Smooth muscle cell (in vitro differentiated cells): ENCODE measurements around the gene SLC6A20. TPM values are rescaled to one million over a fixed set of nuclear protein-coding genes. Genes with fewer than 3 reads are reported as not detected.

Source experiments
- DNase-seq: peaks from one replicate; lab custom pipeline; 2025; ENCODE audit not compliant: unreplicated experiment; lab: John Stamatoyannopoulos, UW
- H2AFZ ChIP-seq: fragments of 200-600 bp; sonication (generic); 2 replicates; pipeline ENCODE4 v1.6.0; 2016; ENCODE audit warnings: antibody characterized with exemption, low read depth, mild to moderate bottlenecking
- H3F3A ChIP-seq: fragments of 200-600 bp; sonication (generic); 2 replicates; pipeline ENCODE4 v1.6.0; 2017; ENCODE audit warnings: antibody characterized with exemption, low read depth
- H3K27ac ChIP-seq: fragments of 200-600 bp; sonication (generic); 2 replicates; pipeline ENCODE4 v1.5.1; 2016; ENCODE audit warnings: low read depth, mild to moderate bottlenecking
- H3K27me3 ChIP-seq: fragments of 200-600 bp; sonication (generic); 2 replicates; pipeline ENCODE4 v1.6.1; 2016; ENCODE audit warnings: low read depth, mild to moderate bottlenecking
- H3K36me3 ChIP-seq: fragments of 200-600 bp; sonication (generic); 2 replicates; pipeline ENCODE4 v1.5.1; 2016; ENCODE audit warnings: low read depth
- H3K4me1 ChIP-seq: fragments of 200-600 bp; sonication (generic); 2 replicates; pipeline ENCODE4 v1.5.1; 2016; ENCODE audit warnings: low read depth
- H3K4me2 ChIP-seq: fragments of 200-600 bp; sonication (generic); 2 replicates; pipeline ENCODE4 v1.6.0; 2016; ENCODE audit warnings: mild to moderate bottlenecking
- H3K4me3 ChIP-seq: fragments of 200-600 bp; sonication (generic); 2 replicates; pipeline ENCODE4 v1.5.1; 2016; ENCODE audit warnings: mild to moderate bottlenecking
- H3K79me2 ChIP-seq: fragments of 200-600 bp; sonication (generic); 2 replicates; pipeline ENCODE4 v1.6.0; 2016; ENCODE audit warnings: low read depth, mild to moderate bottlenecking
- H3K9ac ChIP-seq: fragments of 200-600 bp; sonication (generic); 2 replicates; pipeline ENCODE4 v1.6.0; 2016; ENCODE audit warnings: low read depth
- H3K9me3 ChIP-seq: fragments of 200-600 bp; sonication (generic); replicated peaks from 2 replicates; pipeline ENCODE4 v1.5.1; 2016; ENCODE audit warnings: low read depth
- H4K20me1 ChIP-seq: fragments of 200-600 bp; sonication (generic); 2 replicates; pipeline ENCODE4 v1.6.0; 2016; ENCODE audit warnings: low read depth
- CTCF ChIP-seq: fragments of 200-600 bp; sonication (generic); IDR thresholded peaks from 2 replicates; pipeline ENCODE4 v1.5.1; 2017; ENCODE audit warnings: borderline replicate concordance, mild to moderate bottlenecking, antibody characterized with exemption; ENCODE audit not compliant: insufficient read depth, poor library complexity, severe bottlenecking
- WGBS: methylation state at CpG from one replicate; pipeline ENCODE4 v1.1.7; 2016; ENCODE audit warnings: low lambda C conversion rate; 5-methylcytosine and 5-hydroxymethylcytosine counted together
- polyA plus RNA-seq: library from polyadenylated mRNA; unstranded; fragments of >200 nt; fragmentation: Nextera tagmentation; extraction: Ambion mirVana; gene quantifications from 2 replicates; pipeline ENCODE4 v1.2.1, GENCODE V29; 2016
- total RNA-seq: library from RNA; depleted of rRNA; stranded (reverse); fragments of >200 nt; gene quantifications from 2 replicates; pipeline ENCODE4 v1.2.3, GENCODE V29; 2014

SLC6A20 gene
- total and polyA plus RNA-seq, 2 experiments from 2014 or later: 0.10 to 0.49 TPM

DNA sequence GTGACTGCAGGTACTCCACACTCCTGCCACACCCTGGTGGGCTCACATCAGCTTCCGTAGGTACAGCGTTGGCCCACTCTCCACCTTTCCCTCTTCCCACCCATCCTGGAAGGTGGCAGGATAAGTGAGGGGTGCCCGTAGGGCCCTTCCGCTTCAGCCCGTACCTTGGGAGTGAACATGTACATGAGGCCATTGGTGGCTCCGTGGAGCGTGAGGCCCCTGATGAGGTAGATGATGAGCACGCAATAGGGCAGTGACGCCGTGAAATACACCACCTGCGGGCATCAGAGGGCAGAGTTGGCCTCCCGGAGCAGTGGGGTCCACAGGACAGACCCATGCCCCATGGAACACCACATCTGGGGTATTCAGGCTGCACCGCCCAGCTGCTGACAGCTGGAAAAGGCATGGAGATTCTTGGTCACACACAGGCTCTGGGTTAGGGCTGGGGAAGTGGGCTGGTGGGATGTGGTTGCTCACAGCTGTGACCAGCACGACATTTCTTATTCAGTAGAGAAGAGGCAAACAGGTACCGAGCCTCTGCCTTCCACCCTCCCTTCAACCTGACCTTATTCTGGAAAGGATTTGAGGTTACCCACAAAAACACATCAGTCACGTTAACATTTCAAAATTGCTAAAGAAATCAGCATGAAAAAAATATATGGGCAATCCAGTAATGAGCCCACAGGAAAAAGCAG lies 23.8 kb downstream of the SLC6A20 start:
- Histone ChIP-seq H4K20me1 (no peaks in the 10 kb centered on the region), H3K4me1 (no peaks in the 10 kb centered on the region), H3K4me2 (no peak overlapping the region), H3K9me3 (no peaks in the 10 kb centered on the region), H3K36me3 (no peaks in the 10 kb centered on the region), H3F3A (no peaks in the 10 kb centered on the region), H3K4me3 (no peak overlapping the region), H2AFZ (no peak overlapping the region), H3K27me3 (peaks cover 18% of the 10 kb centered on the region), H3K27ac (no peak overlapping the region), H3K9ac (no peak overlapping the region), H3K79me2 (no peaks in the 10 kb centered on the region)
- DNase-seq: no peak
- TF ChIP-seq CTCF: no peak
- 91% methylated on average over 15 of the region's 16 CpGs for WGBS

GRCh38 chr3:45771831-45772230 lies 24.5 kb downstream of the SLC6A20 start:
- 92% methylated on average over 5 of the region's 5 CpGs for WGBS
- no peaks in the 10 kb centered on the region for H3K79me2 ChIP-seq
- H3K4me2 ChIP-seq: no peak overlapping the region
- TF ChIP-seq CTCF: no peak
- no peaks in the 10 kb centered on the region for H3F3A ChIP-seq
- no peak overlapping the region for H2AFZ ChIP-seq
- no peaks in the 10 kb centered on the region for H4K20me1 ChIP-seq
- H3K4me3 ChIP-seq: no peak overlapping the region
- no peak for DNase-seq
- H3K9me3 ChIP-seq: no peaks in the 10 kb centered on the region
- H3K27ac ChIP-seq: no peak overlapping the region
- peaks cover 18% of the 10 kb centered on the region for H3K27me3 ChIP-seq
- no peak overlapping the region for H3K9ac ChIP-seq
- no peaks in the 10 kb centered on the region for H3K4me1 ChIP-seq
- no peaks in the 10 kb centered on the region for H3K36me3 ChIP-seq

DNA sequence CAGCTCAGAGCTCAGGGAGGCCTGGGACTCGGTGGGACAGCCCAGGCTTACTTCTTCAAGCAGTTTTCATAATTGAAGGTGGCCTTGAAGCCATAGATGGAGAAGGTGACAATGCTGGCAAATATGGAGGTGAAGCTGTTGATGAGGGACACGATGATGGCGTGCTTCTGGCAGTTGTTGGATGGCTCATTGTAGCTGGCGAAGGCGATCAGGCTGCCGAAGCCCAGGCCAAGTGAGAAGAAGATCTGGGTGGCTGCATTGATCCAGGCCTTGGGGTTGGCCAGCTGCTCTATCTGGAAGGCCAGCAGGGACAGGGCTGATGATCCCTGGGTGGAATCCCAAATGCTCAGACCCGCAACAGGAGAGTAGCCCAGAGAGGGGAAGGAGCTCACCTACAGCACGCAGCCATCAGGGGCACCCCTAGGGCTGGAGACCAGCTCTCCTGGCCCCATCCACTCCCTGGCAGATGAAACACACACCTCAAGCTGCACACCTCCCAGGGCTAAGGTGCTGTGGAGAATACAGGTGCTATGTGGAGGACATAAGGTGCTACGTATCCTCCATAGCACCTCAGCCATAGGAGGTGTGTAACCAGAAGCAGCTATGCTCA lies 25.1 kb downstream of the SLC6A20 start:
- H4K20me1 ChIP-seq: no peaks in the 10 kb centered on the region
- H3K27ac ChIP-seq: no peak overlapping the region
- no peaks in the 10 kb centered on the region for H3K79me2 ChIP-seq
- no peaks in the 10 kb centered on the region for H3K4me1 ChIP-seq
- H3K9me3 ChIP-seq: no peaks in the 10 kb centered on the region
- WGBS: 95% methylated on average over 8 of the region's 9 CpGs
- H3K9ac ChIP-seq: no peak overlapping the region
- no peak for TF ChIP-seq CTCF
- no peak overlapping the region for H3K4me2 ChIP-seq
- H3K27me3 ChIP-seq: peaks cover 18% of the 10 kb centered on the region
- no peaks in the 10 kb centered on the region for H3K36me3 ChIP-seq
- no peak for DNase-seq
- H3F3A ChIP-seq: no peaks in the 10 kb centered on the region
- H3K4me3 ChIP-seq: no peak overlapping the region
- H2AFZ ChIP-seq: no peak overlapping the region

DNA sequence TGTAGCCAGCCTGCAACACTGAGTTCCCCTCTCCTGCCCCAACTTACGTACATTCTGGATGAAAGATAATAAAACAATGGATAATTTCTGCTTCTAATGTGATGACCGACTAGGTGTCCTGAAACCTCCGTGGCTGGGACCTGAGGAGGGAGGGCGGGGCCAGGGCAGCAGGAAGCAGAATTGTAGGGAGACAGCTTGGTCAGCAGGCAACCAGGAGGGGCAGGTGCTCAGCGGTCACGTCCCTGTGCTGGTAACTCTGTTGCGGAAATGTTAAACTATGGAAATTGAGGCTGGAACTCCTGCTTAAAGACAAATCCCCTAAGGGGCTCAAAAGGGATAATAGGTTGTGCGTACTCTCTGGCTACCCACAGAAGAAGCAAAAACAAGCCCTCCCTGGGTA lies 30.4 kb downstream of the SLC6A20 start:
- no peaks in the 10 kb centered on the region for H3F3A ChIP-seq
- 74% methylated on average over 8 of the region's 8 CpGs for WGBS
- no peaks in the 10 kb centered on the region for H3K9me3 ChIP-seq
- H3K4me2 ChIP-seq: no peak overlapping the region
- no peak overlapping the region for H2AFZ ChIP-seq
- no peak for DNase-seq
- H3K27ac ChIP-seq: no peak overlapping the region
- H3K4me3 ChIP-seq: no peak overlapping the region
- TF ChIP-seq CTCF: no peak
- peaks cover 18% of the 10 kb centered on the region for H3K27me3 ChIP-seq
- no peaks in the 10 kb centered on the region for H3K36me3 ChIP-seq
- H3K79me2 ChIP-seq: no peaks in the 10 kb centered on the region
- no peaks in the 10 kb centered on the region for H4K20me1 ChIP-seq
- no peak overlapping the region for H3K9ac ChIP-seq
- no peaks in the 10 kb centered on the region for H3K4me1 ChIP-seq
